Esophagus (tissue), 2 donors: ENCODE results near the gene APOL3. TPM values are rescaled to one million over a fixed set of nuclear protein-coding genes. Genes with fewer than 3 reads are reported as not detected.
"Not testable (repeated sequence)": the region's sequence is repeated elsewhere in the genome, so short reads cannot be mapped to it uniquely, and the experiment has no call there.

Source experiments
- H3K27ac ChIP-seq, 2 donors: one replicate each; pipeline ENCODE4 v1.5.1; 2013; ENCODE audit warnings: low read depth in 2 of 2, mild to moderate bottlenecking in 2 of 2, inconsistent platforms in 1 of 2, low read length in 1 of 2, moderate library complexity in 1 of 2
- H3K27me3 ChIP-seq, 2 donors: one replicate each; pipeline ENCODE4 v1.6.1; 2013; ENCODE audit warnings: low read length in 2 of 2, control low read depth in 1 of 2, mild to moderate bottlenecking in 1 of 2; ENCODE audit not compliant: insufficient read depth in 2 of 2, control insufficient read depth in 1 of 2
- H3K36me3 ChIP-seq, 2 donors: one replicate each; pipeline ENCODE4 v1.6.1; 2013; ENCODE audit warnings: low read length in 1 of 2; ENCODE audit not compliant: control insufficient read depth in 2 of 2, insufficient read depth in 2 of 2
- H3K4me1 ChIP-seq, 2 donors: one replicate each; pipeline ENCODE4 v1.6.1; 2013; ENCODE audit warnings: low read length in 1 of 2; ENCODE audit not compliant: control insufficient read depth in 2 of 2, insufficient read depth in 2 of 2
- H3K4me3 ChIP-seq, 2 donors: one replicate each; pipeline ENCODE4 v1.5.1; 2013; ENCODE audit warnings: low read length in 2 of 2, mild to moderate bottlenecking in 2 of 2, low read depth in 1 of 2, moderate library complexity in 1 of 2
- H3K9me3 ChIP-seq, 2 donors: one replicate each; pipeline ENCODE4 v1.6.1; 2013; ENCODE audit warnings: mild to moderate bottlenecking in 2 of 2, low read depth in 1 of 2, low read length in 1 of 2, moderate library complexity in 1 of 2; ENCODE audit not compliant: control insufficient read depth in 2 of 2, insufficient read depth in 1 of 2
- WGBS, 2 donors: extraction: QIAGEN DNeasy Blood & Tissue Kit; methylation state at CpG; one replicate each; pipeline ENCODE4 v1.1.7; 2013; 5-methylcytosine and 5-hydroxymethylcytosine counted together
- polyA plus RNA-seq, 2 donors: library from polyadenylated mRNA; stranded (reverse); fragments of 200-250 nt; gene quantifications; one replicate each; pipeline ENCODE4 v1.2.3, GENCODE V29; 2013
- donor health status: healthy with polysubstance abuse.
- donor health status: Bipolar disorder and iron deficiency.

Gene APOL3
- polyA plus RNA-seq, 2 donors: 10.2 to 10.6 TPM

GRCh38 chr22:36131907-36132306 lies 28.6 kb downstream of the APOL3 start:
- no peaks in the 10 kb centered on the region for H3K27me3 ChIP-seq
- no peak overlapping the region for H3K4me3 ChIP-seq
- H3K4me1 ChIP-seq: no peaks in the 10 kb centered on the region
- H3K9me3 ChIP-seq: no peaks in the 10 kb centered on the region
- H3K27ac ChIP-seq: no peak overlapping the region
- WGBS, 2 donors: 83 to 87% methylated on average over 10 of the region's 10 CpGs
- no peaks in the 10 kb centered on the region for H3K36me3 ChIP-seq

- H3K27me3 ChIP-seq: no peaks in the 10 kb centered on the region
- H3K4me1 ChIP-seq: no peaks in the 10 kb centered on the region
- no peak overlapping the region for H3K27ac ChIP-seq
- WGBS, 2 donors: 75 to 77% methylated on average over 14 of the region's 14 CpGs
- H3K9me3 ChIP-seq: no peaks in the 10 kb centered on the region
- no peaks in the 10 kb centered on the region for H3K36me3 ChIP-seq
- H3K4me3 ChIP-seq: no peak overlapping the region
These were observed 30.8 kb downstream of the APOL3 start for GRCh38 chr22:36129486-36130388.

- Histone ChIP-seq H3K4me3 (no peak overlapping the region), H3K27ac (no peak overlapping the region)
- WGBS, 2 donors: 91 to 92% methylated on average over 9 of the region's 9 CpGs
These were observed 31.5 kb downstream of the APOL3 start for GRCh38 chr22:36129071-36129470.

GRCh38 chr22:36125994-36126531 lies 34.5 kb downstream of the APOL3 start:
- no peak overlapping the region for H3K27ac ChIP-seq
- H3K9me3 ChIP-seq: no peaks in the 10 kb centered on the region
- no peak overlapping the region for H3K4me3 ChIP-seq
- H3K27me3 ChIP-seq: no peaks in the 10 kb centered on the region
- 93 to 95% methylated on average over 1 of the region's 1 CpG for WGBS, 2 donors
- no peaks in the 10 kb centered on the region for H3K4me1 ChIP-seq
- no peaks in the 10 kb centered on the region for H3K36me3 ChIP-seq

More at GRCh38 chr22:36129071-36129470, 31.5 kb downstream of the APOL3 start:
- no peaks in the 10 kb centered on the region for H3K36me3 ChIP-seq
- H3K4me1 ChIP-seq: no peaks in the 10 kb centered on the region
- no peaks in the 10 kb centered on the region for H3K27me3 ChIP-seq
- no peaks in the 10 kb centered on the region for H3K9me3 ChIP-seq

- Histone ChIP-seq H3K4me1 (no peaks in the 10 kb centered on the region), H3K36me3 (no peaks in the 10 kb centered on the region), H3K27me3 (no peaks in the 10 kb centered on the region), H3K27ac (no peak overlapping the region), H3K9me3 (no peaks in the 10 kb centered on the region), H3K4me3 (no peak overlapping the region)
- WGBS, 2 donors: 88 to 90% methylated on average over 6 of the region's 6 CpGs
These were observed 35.1 kb downstream of the APOL3 start for GRCh38 chr22:36125434-36125833.

GRCh38 chr22:36124666-36125065 lies 35.9 kb downstream of the APOL3 start:
- 74 to 78% methylated on average over 11 of the region's 11 CpGs for WGBS, 2 donors

GRCh38 chr22:36123673-36124630 lies 36.6 kb downstream of the APOL3 start:
- peak overlapping the region in 1 of 2 donors; percentile 2 for H3K4me3 ChIP-seq
- 27 to 28% methylated on average over 50 of the region's 50 CpGs for WGBS, 2 donors
- H3K9me3 ChIP-seq: no peaks in the 10 kb centered on the region
- no peaks in the 10 kb centered on the region for H3K27me3 ChIP-seq
- no peaks in the 10 kb centered on the region for H3K4me1 ChIP-seq
- peak overlapping the region; percentile 84 to 93 for H3K27ac ChIP-seq
- no peaks in the 10 kb centered on the region for H3K36me3 ChIP-seq

More at GRCh38 chr22:36124666-36125065, 35.9 kb downstream of the APOL3 start:
- Histone ChIP-seq H3K4me1 (no peaks in the 10 kb centered on the region), H3K36me3 (no peaks in the 10 kb centered on the region), H3K9me3 (no peaks in the 10 kb centered on the region), H3K4me3 (no peak overlapping the region), H3K27ac (no peak overlapping the region), H3K27me3 (no peaks in the 10 kb centered on the region)

GRCh38 chr22:36120621-36121351 lies 39.8 kb downstream of the APOL3 start:
- not testable (repeated sequence) for H3K4me1 ChIP-seq, H3K27ac ChIP-seq, H3K36me3 ChIP-seq, H3K9me3 ChIP-seq, H3K4me3 ChIP-seq, H3K27me3 ChIP-seq
- WGBS, 2 donors: 61 to 62% methylated on average over 6 of the region's 6 CpGs

GRCh38 chr22:36117053-36117554 lies 43.5 kb downstream of the APOL3 start:
- WGBS, 2 donors: 69 to 76% methylated on average over 9 of the region's 9 CpGs
- H3K36me3 ChIP-seq: no peaks in the 10 kb centered on the region
- peaks cover 0 to 2% of the 10 kb centered on the region in 2 donors for H3K4me1 ChIP-seq
- H3K4me3 ChIP-seq: no peak overlapping the region
- H3K27ac ChIP-seq: no peak overlapping the region
- no peaks in the 10 kb centered on the region for H3K27me3 ChIP-seq
- no peaks in the 10 kb centered on the region for H3K9me3 ChIP-seq
